ENCODE data around the gene TWIST2. TPM values are rescaled to one million over a fixed set of nuclear protein-coding genes. Genes with fewer than 3 reads are reported as not detected.

TWIST2 gene
- total RNA-seq, 2 donors from 2014 or later: 7.5 to 40.5 TPM

DNA sequence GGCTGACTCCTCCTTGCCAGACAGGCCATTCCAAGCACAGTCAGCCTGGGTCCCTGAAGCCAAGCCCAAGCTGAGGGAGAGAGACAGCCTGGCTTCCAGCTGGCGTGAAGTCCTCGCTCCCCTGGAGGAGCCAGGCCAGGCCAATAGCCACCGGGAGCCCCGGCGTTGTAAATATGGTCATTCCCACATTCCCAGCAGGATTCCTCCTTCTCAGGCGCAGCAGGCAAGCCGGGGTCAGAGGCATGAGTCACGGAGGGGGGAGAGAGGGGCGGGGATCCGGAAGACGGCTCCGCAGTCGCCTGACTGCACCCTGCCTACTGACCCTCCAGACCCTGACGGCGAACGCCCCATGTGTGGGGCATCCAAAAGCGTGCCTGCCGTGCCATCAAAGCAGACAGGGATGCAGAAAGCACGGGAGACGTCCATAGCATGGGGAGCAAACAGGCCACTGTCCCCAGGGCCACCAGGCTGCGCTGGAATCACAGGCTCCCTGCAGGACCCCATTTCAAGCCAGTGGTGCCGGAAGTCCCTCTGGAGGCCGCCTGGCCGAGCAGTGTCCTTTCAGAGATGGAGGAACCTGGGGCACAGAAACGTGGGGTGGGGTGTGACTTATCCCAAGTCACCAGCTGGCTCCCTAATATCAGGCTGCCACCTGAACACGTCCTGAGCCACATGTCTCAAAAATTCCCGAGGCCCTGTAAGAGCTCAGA is 48.2 kb downstream of the TWIST2 start:
- H3K27me3 ChIP-seq: no peaks in the 10 kb centered on the region
- DNase-seq: peak in 3 of 4 donors; percentile 26 to 40 (median 35)
- intact Hi-C loops (cut with DNase I): no loop called here
- 26 to 31% methylated on average over 17 to 27 of the region's 27 CpGs for WGBS, 2 donors
- no peak for TF ChIP-seq POLR2A (IDR thresholded peaks at IDR 0.05)
- TF ChIP-seq, protein P1, sequence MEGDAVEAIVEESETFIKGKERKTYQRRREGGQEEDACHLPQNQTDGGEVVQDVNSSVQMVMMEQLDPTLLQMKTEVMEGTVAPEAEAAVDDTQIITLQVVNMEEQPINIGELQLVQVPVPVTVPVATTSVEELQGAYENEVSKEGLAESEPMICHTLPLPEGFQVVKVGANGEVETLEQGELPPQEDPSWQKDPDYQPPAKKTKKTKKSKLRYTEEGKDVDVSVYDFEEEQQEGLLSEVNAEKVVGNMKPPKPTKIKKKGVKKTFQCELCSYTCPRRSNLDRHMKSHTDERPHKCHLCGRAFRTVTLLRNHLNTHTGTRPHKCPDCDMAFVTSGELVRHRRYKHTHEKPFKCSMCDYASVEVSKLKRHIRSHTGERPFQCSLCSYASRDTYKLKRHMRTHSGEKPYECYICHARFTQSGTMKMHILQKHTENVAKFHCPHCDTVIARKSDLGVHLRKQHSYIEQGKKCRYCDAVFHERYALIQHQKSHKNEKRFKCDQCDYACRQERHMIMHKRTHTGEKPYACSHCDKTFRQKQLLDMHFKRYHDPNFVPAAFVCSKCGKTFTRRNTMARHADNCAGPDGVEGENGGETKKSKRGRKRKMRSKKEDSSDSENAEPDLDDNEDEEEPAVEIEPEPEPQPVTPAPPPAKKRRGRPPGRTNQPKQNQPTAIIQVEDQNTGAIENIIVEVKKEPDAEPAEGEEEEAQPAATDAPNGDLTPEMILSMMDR (IDR thresholded peaks at IDR 0.05): no peak
- no peaks in the 10 kb centered on the region for H3K36me3 ChIP-seq (replicated peaks in 1 of 2; ENCODE audit: insufficient read depth in 1 of 2, low read depth in 2 of 2)
- H3K4me1 ChIP-seq: no peaks in the 10 kb centered on the region
- no peaks in the 10 kb centered on the region for H3K9me3 ChIP-seq
- peak; percentile 57 for ATAC-seq
- H3K4me3 ChIP-seq: no peak overlapping the region
- no peak overlapping the region for H3K27ac ChIP-seq

DNA sequence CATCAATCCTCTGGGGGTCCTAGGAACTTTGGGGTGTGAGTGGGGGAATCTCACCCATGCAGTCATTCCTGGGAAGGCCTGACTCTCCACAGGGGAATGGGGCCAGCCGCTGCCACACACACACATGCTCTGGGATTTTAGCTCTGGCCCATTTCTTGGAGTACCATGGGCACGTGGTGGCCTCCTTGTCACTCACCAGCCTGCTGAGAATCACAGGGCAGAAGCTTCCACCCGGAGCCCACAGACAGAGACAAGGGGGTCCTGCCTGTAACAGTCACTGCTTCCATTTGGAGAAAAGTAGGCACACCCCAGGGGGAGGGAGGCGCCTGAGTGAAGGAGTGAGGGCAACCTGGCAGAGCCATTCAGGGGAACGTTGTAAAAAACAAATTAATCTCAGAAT is 48.8 kb downstream of the TWIST2 start:
- no peaks in the 10 kb centered on the region for H3K27me3 ChIP-seq
- no peak overlapping the region for H3K27ac ChIP-seq
- intact Hi-C loops (cut with DNase I): no loop called here
- 34 to 42% methylated on average over 5 of the region's 5 CpGs for WGBS, 2 donors
- no peaks in the 10 kb centered on the region for H3K36me3 ChIP-seq (replicated peaks in 1 of 2; ENCODE audit: insufficient read depth in 1 of 2, low read depth in 2 of 2)
- no peaks in the 10 kb centered on the region for H3K9me3 ChIP-seq
- no peak for DNase-seq
- no peaks in the 10 kb centered on the region for H3K4me1 ChIP-seq
- no peak for TF ChIP-seq POLR2A (IDR thresholded peaks at IDR 0.05)
- TF ChIP-seq, protein P1 (IDR thresholded peaks at IDR 0.05): no peak
- H3K4me3 ChIP-seq: no peak overlapping the region
- ATAC-seq: no peak

DNA sequence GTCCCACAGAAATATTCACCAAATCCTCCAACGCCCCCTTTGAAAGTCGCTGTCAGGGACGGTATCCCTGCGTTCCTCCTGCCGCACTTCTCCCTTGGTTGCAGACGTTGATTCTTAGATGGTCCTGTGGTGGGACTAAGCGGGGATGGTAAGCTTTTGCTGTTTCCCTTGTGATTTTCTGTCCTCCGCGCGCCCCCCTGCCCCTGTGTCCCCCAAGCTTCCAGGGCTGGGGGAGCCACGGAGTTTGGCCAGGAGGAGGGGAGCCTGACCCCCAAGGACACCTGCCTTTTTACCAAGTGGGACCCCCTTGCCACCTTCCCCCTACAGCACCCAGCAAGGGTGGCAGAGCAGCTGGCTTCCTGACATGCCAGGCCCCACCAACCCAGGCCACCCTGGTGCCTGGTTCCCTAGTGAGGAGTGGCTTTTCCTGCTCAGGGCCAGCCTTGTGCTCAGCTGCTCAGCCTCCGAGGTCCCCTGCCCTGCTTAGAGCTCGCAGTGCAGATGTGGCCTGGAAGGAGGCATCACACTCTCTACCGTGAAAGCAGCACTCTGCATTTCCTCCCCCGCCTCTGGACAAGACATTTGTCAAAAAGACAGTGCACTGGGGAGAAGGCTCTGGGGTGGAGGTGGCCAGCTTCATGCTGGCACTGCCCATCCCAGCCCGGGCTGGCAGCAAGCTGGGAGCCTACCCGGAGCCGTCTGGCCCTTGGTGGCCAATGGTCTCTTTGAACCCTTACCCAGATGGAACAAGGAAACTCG is 49.4 kb downstream of the TWIST2 start:
- no peak for DNase-seq
- intact Hi-C loops (cut with DNase I): no loop called here
- 53 to 66% methylated on average over 13 to 19 of the region's 19 CpGs for WGBS, 2 donors
- H3K27ac ChIP-seq: no peak overlapping the region
- no peaks in the 10 kb centered on the region for H3K27me3 ChIP-seq
- no peak for ATAC-seq
- no peaks in the 10 kb centered on the region for H3K9me3 ChIP-seq
- no peaks in the 10 kb centered on the region for H3K36me3 ChIP-seq (replicated peaks in 1 of 2; ENCODE audit: insufficient read depth in 1 of 2, low read depth in 2 of 2)
- H3K4me3 ChIP-seq: no peak overlapping the region
- TF ChIP-seq, protein P1 (IDR thresholded peaks at IDR 0.05): no peak
- TF ChIP-seq POLR2A (IDR thresholded peaks at IDR 0.05): no peak
- H3K4me1 ChIP-seq: no peaks in the 10 kb centered on the region

DNA sequence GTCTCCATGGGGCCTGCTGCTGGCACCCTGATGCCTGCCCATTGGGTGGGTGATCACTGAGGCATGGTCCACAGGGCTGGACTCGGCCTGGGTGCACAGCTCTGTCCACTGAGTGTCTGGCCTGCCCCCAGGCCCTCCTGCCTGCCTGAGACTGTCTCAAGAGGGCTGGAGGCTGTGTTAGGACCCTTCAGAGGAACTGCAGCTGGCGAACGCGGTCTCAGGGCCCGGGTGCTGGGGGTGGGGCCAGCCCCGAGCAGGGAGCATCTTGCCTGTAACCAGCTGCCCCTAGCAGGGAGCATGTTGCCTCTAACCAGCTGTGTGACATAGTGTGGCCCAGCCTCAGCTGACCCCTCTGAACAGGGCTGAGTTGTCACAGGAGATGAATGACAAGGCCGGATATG is 50.0 kb downstream of the TWIST2 start:
- TF ChIP-seq, protein P1 (IDR thresholded peaks at IDR 0.05): no peak
- TF ChIP-seq POLR2A (IDR thresholded peaks at IDR 0.05): no peak
- H3K4me1 ChIP-seq: no peaks in the 10 kb centered on the region
- no peak for ATAC-seq

More for the DNA sequence above, 50.0 kb downstream of the TWIST2 start:
- H3K4me3 ChIP-seq: no peak overlapping the region
- WGBS, 2 donors: 76 to 100% methylated on average over 1 to 7 of the region's 7 CpGs
- no peak for DNase-seq
- intact Hi-C loops (cut with DNase I): no loop called here
- H3K27ac ChIP-seq: no peak overlapping the region
- no peaks in the 10 kb centered on the region for H3K9me3 ChIP-seq
- H3K36me3 ChIP-seq (replicated peaks in 1 of 2; ENCODE audit: insufficient read depth in 1 of 2, low read depth in 2 of 2): no peaks in the 10 kb centered on the region
- no peaks in the 10 kb centered on the region for H3K27me3 ChIP-seq
